ENCODE measurements around the gene SLC8A2. TPM values are rescaled to one million over a fixed set of nuclear protein-coding genes. Genes with fewer than 3 reads are reported as not detected.

SLC8A2 gene
- total RNA-seq, 1 experiment from 2014 or later: 0.10 TPM

DNA sequence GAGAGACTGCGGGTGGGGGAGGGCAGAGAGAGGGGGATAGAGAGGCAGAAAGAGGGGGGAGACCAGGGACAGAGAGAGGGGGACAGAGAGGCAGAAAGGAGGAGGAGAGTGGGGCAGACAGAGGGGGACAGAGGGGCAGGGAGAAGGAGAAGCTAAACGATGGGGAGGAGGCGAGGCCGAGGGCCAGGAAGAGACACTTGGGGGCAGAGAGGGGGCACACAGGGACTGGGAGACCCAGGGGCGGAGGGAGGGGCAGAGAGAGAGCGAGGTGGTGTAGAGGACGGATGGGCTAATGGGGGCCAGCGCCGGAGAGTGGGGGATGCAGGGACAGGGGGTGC, 53.0 kb downstream of the SLC8A2 start:
- no TSS peak for BruUV-seq (replicated peaks)
- intact Hi-C loops (cut with micrococcal nuclease; ENCODE audit: unreplicated experiment) (no loop called here), in situ Hi-C loops (cut with HindIII; ENCODE audit: low pct_unique_long_range_greater_than_20kb, low sequenced_read_pairs) (no loop called here)
- TF ChIP-seq, protein P1, sequence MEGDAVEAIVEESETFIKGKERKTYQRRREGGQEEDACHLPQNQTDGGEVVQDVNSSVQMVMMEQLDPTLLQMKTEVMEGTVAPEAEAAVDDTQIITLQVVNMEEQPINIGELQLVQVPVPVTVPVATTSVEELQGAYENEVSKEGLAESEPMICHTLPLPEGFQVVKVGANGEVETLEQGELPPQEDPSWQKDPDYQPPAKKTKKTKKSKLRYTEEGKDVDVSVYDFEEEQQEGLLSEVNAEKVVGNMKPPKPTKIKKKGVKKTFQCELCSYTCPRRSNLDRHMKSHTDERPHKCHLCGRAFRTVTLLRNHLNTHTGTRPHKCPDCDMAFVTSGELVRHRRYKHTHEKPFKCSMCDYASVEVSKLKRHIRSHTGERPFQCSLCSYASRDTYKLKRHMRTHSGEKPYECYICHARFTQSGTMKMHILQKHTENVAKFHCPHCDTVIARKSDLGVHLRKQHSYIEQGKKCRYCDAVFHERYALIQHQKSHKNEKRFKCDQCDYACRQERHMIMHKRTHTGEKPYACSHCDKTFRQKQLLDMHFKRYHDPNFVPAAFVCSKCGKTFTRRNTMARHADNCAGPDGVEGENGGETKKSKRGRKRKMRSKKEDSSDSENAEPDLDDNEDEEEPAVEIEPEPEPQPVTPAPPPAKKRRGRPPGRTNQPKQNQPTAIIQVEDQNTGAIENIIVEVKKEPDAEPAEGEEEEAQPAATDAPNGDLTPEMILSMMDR (IDR thresholded peaks at IDR 0.05): no peak
- TF ChIP-seq POLR2AphosphoS5 (IDR thresholded peaks at IDR 0.05; ENCODE audit: low read depth, low read length) (no peak), SIN3A (IDR thresholded peaks at IDR 0.05; ENCODE audit: borderline replicate concordance, insufficient read depth, low read depth, low read length) (no peak), TCF7L2 (IDR thresholded peaks at IDR 0.05; ENCODE audit: low read depth, low read length) (no peak), REST (IDR thresholded peaks at IDR 0.05; ENCODE audit: insufficient read depth in 1 of 2, low read depth in 2 of 2, low read length in 1 of 2) (no peak)
- Histone ChIP-seq H3K36me3 (ENCODE audit: control insufficient read depth, insufficient read depth, low read length) (no peaks in the 10 kb centered on the region), H3K4me3 (ENCODE audit: low read depth in 2 of 2, low read length in 2 of 2) (peak overlapping the region; percentile 37 to 39), H3K27ac (ENCODE audit: low read length) (no peak overlapping the region), H3K9me3 (ENCODE audit: control insufficient read depth, insufficient read depth, low read depth, low read length) (no peaks in the 10 kb centered on the region), H3K27me3 (ENCODE audit: control insufficient read depth, insufficient read depth, low read length) (peaks cover 8% of the 10 kb centered on the region; the same call in 1 of the 2 replicates), H3K4me1 (ENCODE audit: control insufficient read depth, insufficient read depth, low read length) (peaks cover 4% of the 10 kb centered on the region)
- ChIA-PET CTCF (no interaction called here), POLR2A (no interaction called here)
- DNase-seq (ENCODE audit: low read depth, low spot score): no peak
- no peak for ATAC-seq

DNA sequence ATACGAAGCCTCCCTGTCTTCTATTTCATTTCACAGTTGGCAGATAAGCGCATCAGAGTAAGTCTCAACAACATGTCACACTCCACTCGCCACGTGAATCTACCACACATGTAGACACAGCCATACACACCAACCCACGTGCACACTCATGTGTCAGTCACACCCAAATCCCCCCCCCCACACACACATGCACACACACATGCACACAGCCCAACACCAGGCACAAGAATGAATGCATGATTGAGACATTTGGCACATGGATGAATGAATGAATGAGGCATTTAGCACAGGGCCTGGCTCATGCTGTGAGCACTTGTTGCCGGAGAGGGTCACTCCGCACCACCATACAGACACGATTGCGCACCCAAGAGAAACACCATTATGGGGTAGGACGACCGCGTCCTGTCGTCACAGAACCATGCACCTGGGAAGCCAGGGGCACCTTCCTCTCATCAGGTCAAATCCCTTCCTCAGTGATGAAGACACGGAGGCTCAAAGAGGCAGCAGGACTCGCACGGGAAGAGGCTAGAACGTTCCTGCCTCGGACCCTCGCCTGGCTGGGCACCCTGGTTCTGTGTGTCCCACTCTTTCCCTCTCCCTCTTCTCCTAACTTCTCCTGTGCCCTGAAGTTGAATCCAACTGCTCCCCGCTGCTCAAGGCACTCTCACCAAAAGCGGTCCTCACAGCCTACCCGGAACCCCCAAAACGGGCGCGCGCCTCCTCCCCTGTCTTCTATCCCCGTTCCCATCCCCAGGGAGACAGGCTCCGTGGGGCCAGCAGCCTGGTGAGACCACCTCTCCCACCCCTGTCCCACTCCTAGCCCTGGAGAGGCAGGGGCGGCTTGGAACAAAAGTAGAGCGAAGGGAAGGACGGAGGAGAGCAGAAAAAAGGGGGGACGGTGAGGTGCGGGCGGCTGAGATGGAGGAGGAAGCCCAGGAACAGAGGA, 53.7 kb downstream of the SLC8A2 start:
- no peaks in the 10 kb centered on the region for H3K9me3 ChIP-seq (ENCODE audit: control insufficient read depth, insufficient read depth, low read depth, low read length)
- peak overlapping the region; percentile 37 to 39 for H3K4me3 ChIP-seq (ENCODE audit: low read depth in 2 of 2, low read length in 2 of 2)
- TF ChIP-seq, protein P1 (IDR thresholded peaks at IDR 0.05): no peak
- TF ChIP-seq REST (IDR thresholded peaks at IDR 0.05; ENCODE audit: insufficient read depth in 1 of 2, low read depth in 2 of 2, low read length in 1 of 2) (no peak), SIN3A (IDR thresholded peaks at IDR 0.05; ENCODE audit: borderline replicate concordance, insufficient read depth, low read depth, low read length) (no peak), POLR2AphosphoS5 (IDR thresholded peaks at IDR 0.05; ENCODE audit: low read depth, low read length) (no peak), TCF7L2 (IDR thresholded peaks at IDR 0.05; ENCODE audit: low read depth, low read length) (no peak)
- H3K4me1 ChIP-seq (ENCODE audit: control insufficient read depth, insufficient read depth, low read length): peaks cover 4% of the 10 kb centered on the region
- in situ Hi-C loops (cut with HindIII; ENCODE audit: low pct_unique_long_range_greater_than_20kb, low sequenced_read_pairs) (no loop called here), intact Hi-C loops (cut with micrococcal nuclease; ENCODE audit: unreplicated experiment) (no loop called here)
- DNase-seq (ENCODE audit: low read depth, low spot score) (no peak), ATAC-seq (peak; percentile 33; the same call in 1 of the 2 replicates)
- H3K27ac ChIP-seq (ENCODE audit: low read length): no peak overlapping the region
- ChIA-PET POLR2A (no interaction called here), CTCF (no interaction called here)
- BruUV-seq (replicated peaks): no TSS peak
- H3K36me3 ChIP-seq (ENCODE audit: control insufficient read depth, insufficient read depth, low read length): no peaks in the 10 kb centered on the region
- peaks cover 8% of the 10 kb centered on the region; the same call in 1 of the 2 replicates for H3K27me3 ChIP-seq (ENCODE audit: control insufficient read depth, insufficient read depth, low read length)

Data from Panc1 (cell line).